C4-2B (cell line): Measurements from ENCODE around the gene EIF3B.

Experiments used
- H3K27ac ChIP-seq: fragments of 450-650 bp; 2 replicates; pipeline ENCODE4 v1.5.1; 2017
- ZFX ChIP-seq: fragments of 450-650 bp; IDR thresholded peaks from 2 replicates; pipeline ENCODE4 v1.6.1; 2017
- TF ChIP-seq, protein P1 (sequence below): fragments of 450-650 bp; conservative IDR thresholded peaks from 2 replicates; pipeline ENCODE4 v1.5.1; 2017; ENCODE audit warnings: mild to moderate bottlenecking

EIF3B gene

DNA sequence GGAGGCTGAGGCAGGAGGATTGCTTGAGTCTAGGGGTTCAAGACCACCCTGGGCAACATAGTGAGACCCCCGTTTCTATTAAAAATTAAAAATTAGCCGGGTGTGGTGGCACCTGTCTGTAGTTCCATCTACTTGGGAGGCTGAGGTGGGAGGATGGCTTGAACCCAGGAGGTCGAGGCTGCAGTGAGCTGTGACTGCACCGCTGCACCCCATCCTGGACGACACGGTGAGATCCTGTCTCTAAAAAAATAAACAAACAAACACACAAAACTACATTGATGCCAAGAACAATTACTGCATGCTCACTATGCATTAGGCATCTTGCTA, 48.0 kb downstream of the EIF3B start:
- peak overlapping the region; percentile 77 for H3K27ac ChIP-seq
- TF ChIP-seq ZFX: no peak
- TF ChIP-seq, protein P1, sequence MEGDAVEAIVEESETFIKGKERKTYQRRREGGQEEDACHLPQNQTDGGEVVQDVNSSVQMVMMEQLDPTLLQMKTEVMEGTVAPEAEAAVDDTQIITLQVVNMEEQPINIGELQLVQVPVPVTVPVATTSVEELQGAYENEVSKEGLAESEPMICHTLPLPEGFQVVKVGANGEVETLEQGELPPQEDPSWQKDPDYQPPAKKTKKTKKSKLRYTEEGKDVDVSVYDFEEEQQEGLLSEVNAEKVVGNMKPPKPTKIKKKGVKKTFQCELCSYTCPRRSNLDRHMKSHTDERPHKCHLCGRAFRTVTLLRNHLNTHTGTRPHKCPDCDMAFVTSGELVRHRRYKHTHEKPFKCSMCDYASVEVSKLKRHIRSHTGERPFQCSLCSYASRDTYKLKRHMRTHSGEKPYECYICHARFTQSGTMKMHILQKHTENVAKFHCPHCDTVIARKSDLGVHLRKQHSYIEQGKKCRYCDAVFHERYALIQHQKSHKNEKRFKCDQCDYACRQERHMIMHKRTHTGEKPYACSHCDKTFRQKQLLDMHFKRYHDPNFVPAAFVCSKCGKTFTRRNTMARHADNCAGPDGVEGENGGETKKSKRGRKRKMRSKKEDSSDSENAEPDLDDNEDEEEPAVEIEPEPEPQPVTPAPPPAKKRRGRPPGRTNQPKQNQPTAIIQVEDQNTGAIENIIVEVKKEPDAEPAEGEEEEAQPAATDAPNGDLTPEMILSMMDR: no peak

DNA sequence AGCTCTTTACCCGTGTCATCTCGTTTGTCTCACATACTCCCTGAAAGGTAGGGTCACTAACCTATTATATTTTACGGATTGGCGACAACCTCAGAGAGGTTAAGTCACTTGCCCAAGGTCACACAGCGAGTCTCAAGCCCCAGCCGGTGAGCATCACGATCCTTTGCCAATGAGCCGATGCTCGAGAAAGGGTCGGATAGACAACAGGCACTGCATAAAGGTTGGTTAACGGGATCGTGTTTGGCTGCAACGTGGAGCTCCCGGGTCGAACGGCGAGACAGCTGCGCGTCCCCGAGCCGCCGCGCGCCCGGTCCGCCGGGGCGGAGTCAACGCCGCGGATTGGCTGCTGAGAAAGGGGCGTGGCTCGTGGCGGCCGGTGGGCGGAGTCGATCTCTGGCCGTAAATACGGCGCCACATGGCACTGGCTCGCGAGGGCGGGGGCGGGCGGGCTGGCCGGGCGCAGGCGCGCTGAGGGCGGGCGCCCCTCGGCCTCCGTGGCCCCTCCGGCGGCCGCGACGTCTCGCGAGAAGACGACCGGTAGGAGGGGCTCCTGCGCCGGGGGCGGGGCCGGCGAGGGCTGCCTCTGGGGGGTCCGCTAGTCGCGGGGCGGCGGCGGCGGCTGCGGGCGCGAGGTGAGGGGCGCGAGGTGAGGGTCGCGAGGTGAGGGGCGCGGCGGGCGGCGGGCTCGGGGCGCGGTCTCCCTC, 48.5 kb downstream of the EIF3B start, which contains the start of gene CHST12:
TSS of gene CHST12 (plus strand) at position 598 of the 704 bp plus-strand sequence. CDS start 29,029 bp downstream, outside the sequence.
- no peak for TF ChIP-seq ZFX
- TF ChIP-seq, protein P1: no peak
- peak within 1 kb of the TSS; percentile 77 for H3K27ac ChIP-seq

DNA sequence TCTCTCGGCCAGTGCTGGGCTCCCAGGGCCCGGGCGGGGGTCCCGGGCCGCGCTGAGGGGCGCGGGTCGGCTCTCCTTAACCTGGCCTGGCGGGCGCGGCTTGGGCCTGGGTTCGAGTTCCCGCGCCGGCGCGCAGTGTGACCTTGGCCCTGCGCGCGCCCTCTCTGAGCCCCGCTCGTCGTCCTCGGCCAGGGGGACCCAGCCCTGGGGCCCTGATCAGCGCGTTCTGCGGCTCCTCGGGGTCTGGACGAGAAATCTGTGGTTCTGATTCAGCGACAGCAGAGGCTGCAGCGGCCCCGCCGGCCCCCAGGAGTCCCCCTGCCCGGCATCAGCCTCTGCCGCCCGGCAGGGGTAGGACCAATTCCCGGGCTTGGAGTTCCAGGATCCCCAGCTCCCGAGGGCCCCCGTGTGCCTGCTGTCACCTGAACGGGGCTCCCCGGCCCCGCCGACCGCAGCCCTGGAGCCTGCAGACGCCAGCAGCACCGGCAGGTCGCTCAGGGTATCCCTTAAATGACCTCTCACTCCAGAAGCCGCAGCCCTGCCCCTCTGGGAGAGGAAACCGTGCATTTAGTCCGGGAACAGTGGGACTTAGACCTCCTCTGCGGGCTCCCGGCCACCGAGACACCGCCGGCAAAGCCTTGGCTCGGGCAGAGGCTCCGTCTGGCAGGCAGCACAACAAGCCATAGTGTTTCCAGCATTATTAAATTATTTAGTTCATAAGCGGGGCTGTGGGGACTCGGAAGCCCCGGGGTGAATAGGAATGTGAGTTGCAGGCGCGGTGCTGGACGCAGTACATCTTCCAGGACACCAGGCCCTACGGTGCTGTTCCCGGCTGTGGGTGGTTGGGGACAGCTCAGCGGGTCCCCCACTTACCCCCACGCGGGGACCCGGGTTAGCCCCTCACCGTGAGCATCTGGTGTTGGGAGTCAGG, 49.4 kb downstream of the EIF3B start:
- no peak; the same call in 1 of the 2 replicates for TF ChIP-seq ZFX
- TF ChIP-seq, protein P1: no peak
- peak overlapping the region; percentile 77 for H3K27ac ChIP-seq

DNA sequence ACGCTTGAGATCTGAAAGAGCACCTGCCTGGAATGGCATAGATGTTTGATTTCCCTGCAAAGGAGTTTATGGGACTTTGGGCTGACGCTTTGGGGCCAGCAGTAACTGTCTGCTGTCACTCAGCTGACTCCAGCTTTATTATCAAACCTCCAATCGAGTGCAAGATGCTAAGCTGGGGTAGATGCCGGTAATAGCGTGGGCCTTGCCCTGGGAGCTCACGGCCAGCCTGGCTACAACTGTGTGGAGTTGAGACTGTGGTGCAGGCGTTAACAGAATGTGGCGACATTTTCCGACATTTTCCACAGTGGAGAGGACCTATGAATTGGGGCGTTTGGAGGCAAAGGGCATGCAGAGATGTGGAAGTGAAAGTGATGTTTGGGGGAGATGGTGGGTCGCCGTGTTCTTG, 50.1 kb downstream of the EIF3B start:
- H3K27ac ChIP-seq: no peak overlapping the region
- TF ChIP-seq ZFX: no peak
- TF ChIP-seq, protein P1: no peak

DNA sequence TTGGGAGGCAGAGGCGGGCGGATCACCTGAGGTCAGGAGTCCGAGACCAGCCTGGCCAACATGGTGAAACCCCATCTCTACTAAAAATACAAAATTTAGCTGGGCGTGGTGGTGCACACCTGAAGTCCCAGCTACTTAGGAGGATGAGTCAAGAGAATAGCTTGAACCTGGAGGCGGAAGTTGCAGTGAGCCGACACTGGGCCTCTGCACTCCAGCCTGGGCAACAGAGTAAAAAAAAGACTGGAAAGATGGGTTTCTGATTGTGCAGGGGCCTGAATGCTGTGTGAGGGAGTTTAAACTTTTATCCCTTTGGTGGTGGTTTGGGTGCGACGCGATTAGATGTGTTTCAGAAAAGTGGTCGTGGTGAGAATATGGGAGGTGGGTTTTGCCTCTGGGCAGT, 50.6 kb downstream of the EIF3B start:
- no peak overlapping the region for H3K27ac ChIP-seq
- TF ChIP-seq ZFX: no peak
- TF ChIP-seq, protein P1: no peak

DNA sequence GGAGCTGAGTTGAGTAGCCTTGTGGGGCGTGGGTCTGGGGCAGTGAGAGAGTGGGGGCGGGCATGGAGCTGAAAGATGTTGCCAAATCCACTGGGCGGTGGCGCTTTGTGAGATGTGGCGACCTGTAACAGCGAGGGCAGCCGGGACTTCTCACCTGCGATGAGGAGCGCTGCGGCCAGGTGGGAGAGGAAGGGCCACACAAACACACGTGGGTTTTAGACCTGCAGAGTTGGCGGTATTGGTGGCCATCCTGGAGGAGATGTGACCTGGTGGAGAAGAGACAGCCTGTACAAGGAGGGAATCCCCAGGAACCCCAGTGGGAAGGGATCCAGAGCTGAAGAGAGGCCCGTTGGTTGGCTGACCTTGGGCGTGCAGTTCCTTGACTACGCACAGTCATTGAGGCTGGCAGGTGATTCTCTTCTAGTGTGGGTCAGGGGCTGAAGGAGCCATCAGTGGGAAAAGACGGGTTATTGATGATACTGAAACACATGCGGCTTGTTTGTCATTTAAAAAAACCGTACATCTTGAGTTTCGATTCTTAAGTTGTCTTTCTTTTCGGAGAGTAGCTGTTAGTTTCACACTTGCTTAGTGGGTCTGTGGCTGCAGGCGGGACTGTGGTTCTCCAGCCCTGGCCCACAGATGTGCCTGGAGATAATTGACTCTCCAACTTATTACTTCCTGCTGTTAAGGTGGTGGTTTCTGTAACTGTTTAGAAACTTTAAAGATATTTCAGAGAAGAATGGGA, 51.1 kb downstream of the EIF3B start:
- TF ChIP-seq, protein P1: no peak
- no peak for TF ChIP-seq ZFX
- H3K27ac ChIP-seq: no peak overlapping the region
